GM12878 (cell line): ENCODE measurements around the gene GYS2. TPM values are rescaled to one million over a fixed set of nuclear protein-coding genes. Genes with fewer than 3 reads are reported as not detected.

ENCODE experiments used
- ATAC-seq: fragments of 200-7000 bp; cut with Tn5 transposase; 3 replicates; pipeline ENCODE4 v1.9.1; 2020; ENCODE audit warnings: mild to moderate bottlenecking, moderate library complexity
- BruUV-seq: library from RNA; stranded (reverse); fragments of 400-500 nt; replicated peaks from 2 replicates; lab custom pipeline; 2021; lab: Mats Ljungman, UMichigan
- CTCF ChIA-PET: fragments of 300-600 bp; sonication (Branson Sonifier 250); formaldehyde crosslinking; extraction: SDS; loops from one replicate; lab custom pipeline; 2021; ENCODE audit warnings: inconsistent platforms; lab: Yijun Ruan, JAX
- POLR2A ChIA-PET: fragments of 350-600 bp; formaldehyde crosslinking; extraction: SDS; loops from one replicate; lab custom pipeline; 2021; ENCODE audit warnings: inconsistent platforms; lab: Charles Lee
- RAD21 ChIA-PET: fragments of 300-600 bp; sonication (Branson Sonifier 250); formaldehyde crosslinking; loops from one replicate; lab custom pipeline; 2023; ENCODE audit warnings: antibody characterized with exemption; ENCODE audit not compliant: unreplicated experiment; lab: Charles Lee
- SMC1A ChIA-PET: fragments of 300-600 bp; sonication (Branson Sonifier 250); formaldehyde crosslinking; loops from one replicate; lab custom pipeline; 2023; ENCODE audit not compliant: unreplicated experiment, uncharacterized antibody; lab: Charles Lee
- DNase-seq: peaks from one replicate; pipeline ENCODE4 v3.0.0-alpha.2; 2011; ENCODE audit warnings: low read depth, low spot score
- FAIRE-seq: peaks from 3 replicates; lab custom pipeline; 2011; peaks lifted over from hg19 to GRCh38; lab: Jason Lieb, UNC
- H2AFZ ChIP-seq: 2 replicates; pipeline ENCODE4 v1.6.0; 2011; ENCODE audit warnings: low read depth, low read length, control low read depth; ENCODE audit not compliant: control insufficient read depth
- H3K27ac ChIP-seq: 2 replicates; pipeline ENCODE4 v1.5.1; 2011; ENCODE audit warnings: control low read depth; ENCODE audit not compliant: control insufficient read depth, insufficient read depth
- H3K27me3 ChIP-seq, 2 experiments: replicated peaks in 1 of 2; 2 replicates each; pipeline versions ENCODE4 v1.6.0 to v1.6.1; 2011; ENCODE audit warnings: low read length in 1 of 2; ENCODE audit not compliant: control insufficient read depth in 2 of 2, insufficient read depth in 2 of 2
- H3K36me3 ChIP-seq, 2 experiments: 2 replicates each; pipeline ENCODE4 v1.5.1; 2011; ENCODE audit warnings: low read length in 1 of 2; ENCODE audit not compliant: control insufficient read depth in 2 of 2, insufficient read depth in 2 of 2
- H3K4me1 ChIP-seq: 2 replicates; pipeline ENCODE4 v1.6.1; 2011; ENCODE audit warnings: mild to moderate bottlenecking, low read length, moderate library complexity, mixed read lengths; ENCODE audit not compliant: control insufficient read depth, insufficient read depth
- H3K4me2 ChIP-seq: 2 replicates; pipeline ENCODE4 v1.6.0; 2011; ENCODE audit warnings: control low read depth; ENCODE audit not compliant: control insufficient read depth, insufficient read depth
- H3K4me3 ChIP-seq: fragments of 200-600 bp; sonication (generic); 2 replicates; pipeline ENCODE4 v1.5.1; 2016
- H3K79me2 ChIP-seq: 2 replicates; pipeline ENCODE4 v1.6.0; 2011; ENCODE audit warnings: low read length; ENCODE audit not compliant: control insufficient read depth, insufficient read depth
- H3K9ac ChIP-seq: 2 replicates; pipeline ENCODE4 v1.8.0; 2011; ENCODE audit warnings: low read length, control low read depth, mixed read lengths; ENCODE audit not compliant: control insufficient read depth, insufficient read depth
- H3K9me3 ChIP-seq: replicated peaks from 3 replicates; pipeline ENCODE4 v1.5.1; 2011; ENCODE audit warnings: mild to moderate bottlenecking, low read length; ENCODE audit not compliant: control insufficient read depth, insufficient read depth
- H4K20me1 ChIP-seq: 2 replicates; pipeline ENCODE4 v1.6.0; 2011; ENCODE audit not compliant: control insufficient read depth, insufficient read depth
- BACH1 ChIP-seq: fragments of 450-650 bp; IDR thresholded peaks from 2 replicates; pipeline ENCODE4 v1.6.1; 2017; ENCODE audit warnings: mild to moderate bottlenecking, borderline replicate concordance
- JUNB ChIP-seq: IDR thresholded peaks from 2 replicates; pipeline ENCODE4 v1.6.1; 2016; ENCODE audit warnings: antibody characterized with exemption, mild to moderate bottlenecking
- TAF1 ChIP-seq: IDR thresholded peaks from 2 replicates; pipeline ENCODE4 v1.6.1; 2011; ENCODE audit warnings: mild to moderate bottlenecking, low read depth, low read length, borderline replicate concordance
- TCF3 ChIP-seq: IDR thresholded peaks from 2 replicates; pipeline ENCODE4 v1.6.1; 2012; ENCODE audit warnings: low read depth, mild to moderate bottlenecking, low read length, borderline replicate concordance; ENCODE audit not compliant: insufficient read depth
- ZNF687 ChIP-seq: fragments of 450-650 bp; IDR thresholded peaks from 2 replicates; pipeline ENCODE4 v1.6.1; 2017; ENCODE audit warnings: mild to moderate bottlenecking, moderate library complexity
- WGBS: methylation state at CpG from one replicate; pipeline ENCODE4 v1.1.6; 2016; ENCODE audit warnings: low lambda C conversion rate; ENCODE audit not compliant: insufficient replicate concordance, insufficient coverage; ENCODE audit errors: missing lambda C conversion rate; 5-methylcytosine and 5-hydroxymethylcytosine counted together
- in situ Hi-C: fragments of 300-500 bp; cut with MboI; formaldehyde crosslinking; loops from 9 replicates; pipeline ENCODE4 v1.14.3; 2018; ENCODE audit warnings: mixed read lengths
- intact Hi-C: fragments of 100-400 bp; cut with micrococcal nuclease; formaldehyde crosslinking; loops from one replicate; pipeline ENCODE4 v1.14.2; 2022; ENCODE audit not compliant: unreplicated experiment
- polyA plus RNA-seq, 11 experiments: library from polyadenylated mRNA; depleted of rRNA in 4 of 11; unstranded in 6 of 11; stranded (reverse) in 5 of 11; fragments of >200 nt; fragmentation: Nextera tagmentation in 4 of 11; fragmentation: Illumina TruSeq in 1 of 11; extraction: Ambion mirVana in 4 of 11; extraction: Trizol in 1 of 11; gene quantifications; 1 replicate in 1 of 11; 2 replicates in 10 of 11; pipeline versions ENCODE4 v1.2.1 to v1.2.3, GENCODE V29; 2011 to 2016; ENCODE audit warnings: inconsistent platforms in 2 of 11, missing spikeins in 2 of 11, low read depth in 1 of 11
- total RNA-seq, 4 experiments: library from RNA; depleted of rRNA in 3 of 4; stranded (reverse); fragments of >200 nt in 3 of 4; fragmentation: Illumina TruSeq in 1 of 4; extraction: Trizol in 1 of 4; gene quantifications; 2 replicates each; pipeline versions ENCODE4 v1.2.1 to v1.2.3, GENCODE V29; 2013 to 2021
- TF ChIP-seq, protein P1 (sequence below): fragments of 450-650 bp; IDR thresholded peaks from 2 replicates; pipeline ENCODE4 v1.6.1; 2017; ENCODE audit warnings: antibody characterized with exemption, mild to moderate bottlenecking, moderate library complexity
- TF ChIP-seq, protein P2 (sequence below): fragments of 150-350 bp; IDR thresholded peaks from 2 replicates; pipeline ENCODE4 v1.6.1; 2014; ENCODE audit warnings: mild to moderate bottlenecking, low read depth, low read length

Gene GYS2
- total and polyA plus RNA-seq, 10 of the 15 experiments (the other 5 are each of a cell fraction or from before 2014, with no cell fraction given) = not detected

GRCh38 chr12:21541773-21542172, 62.9 kb downstream of the GYS2 start:
- Histone ChIP-seq H3K79me2 (no peaks in the 10 kb centered on the region), H3K4me2 (no peak overlapping the region), H4K20me1 (no peaks in the 10 kb centered on the region), H3K9ac (no peak overlapping the region), H2AFZ (no peak overlapping the region), H3K27ac (no peak overlapping the region), H3K4me1 (no peaks in the 10 kb centered on the region), H3K36me3 (no peaks in the 10 kb centered on the region), H3K4me3 (no peak overlapping the region), H3K9me3 (no peaks in the 10 kb centered on the region), H3K27me3 (no peaks in the 10 kb centered on the region)
- no peak for ATAC-seq
- no peak for FAIRE-seq
- intact Hi-C loops (no loop called here), in situ Hi-C loops (no loop called here)
- ChIA-PET CTCF (interaction anchor here (1.1 kb wide), 1 partner anchor 10 kb away, joined by 3 read pairs; no protein-coding TSS in a partner anchor), POLR2A (no interaction called here), SMC1A (no interaction called here), RAD21 (no interaction called here)
- no peak for TF ChIP-seq TAF1
- TF ChIP-seq BACH1 = no peak
- TF ChIP-seq ZNF687 = no peak
- no peak for TF ChIP-seq JUNB
- 54% methylated on average over 6 of the region's 6 CpGs for WGBS
- BruUV-seq = no TSS peak
- DNase-seq = no peak

DNA sequence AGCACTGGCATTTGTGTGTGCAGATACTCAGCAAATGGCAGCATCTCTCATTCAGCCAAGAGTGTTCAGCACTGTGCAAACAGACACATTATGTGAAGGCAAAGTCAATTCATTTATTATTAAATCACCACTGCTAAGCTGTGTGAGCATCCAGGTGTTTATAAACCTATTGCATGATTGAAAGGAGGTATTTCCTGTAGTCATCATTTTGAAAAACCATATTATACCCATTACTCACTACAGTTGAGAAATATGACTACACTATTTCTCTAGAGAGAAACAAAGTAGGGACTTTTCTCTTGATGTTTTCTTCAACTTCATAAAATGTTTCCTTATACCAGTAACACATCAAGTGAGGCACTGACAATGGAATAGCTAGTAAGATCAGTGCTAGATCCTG, 64.8 kb downstream of the GYS2 start:
- POLR2A ChIA-PET = no interaction called here
- no peak for DNase-seq
- no peak overlapping the region for H3K4me2 ChIP-seq
- no peak for FAIRE-seq
- no peaks in the 10 kb centered on the region for H3K9me3 ChIP-seq
- no peaks in the 10 kb centered on the region for H3K27me3 ChIP-seq
- H3K27ac ChIP-seq = no peak overlapping the region
- H3K4me1 ChIP-seq = no peaks in the 10 kb centered on the region
- H4K20me1 ChIP-seq = no peaks in the 10 kb centered on the region
- ATAC-seq = peak; percentile 67
- SMC1A ChIA-PET = interaction anchor here (1.6 kb wide), 1 partner anchor 58 kb away, joined by 3 read pairs; no protein-coding TSS in a partner anchor
- no TSS peak for BruUV-seq
- CTCF ChIA-PET = no interaction called here
- H3K4me3 ChIP-seq = no peak overlapping the region
- H3K36me3 ChIP-seq = no peaks in the 10 kb centered on the region
- RAD21 ChIA-PET = no interaction called here
- H3K79me2 ChIP-seq = no peaks in the 10 kb centered on the region
- no peak overlapping the region for H3K9ac ChIP-seq
- in situ Hi-C loops = no loop called here
- no peak overlapping the region for H2AFZ ChIP-seq
- intact Hi-C loops = no loop called here
- TF ChIP-seq, protein P1, sequence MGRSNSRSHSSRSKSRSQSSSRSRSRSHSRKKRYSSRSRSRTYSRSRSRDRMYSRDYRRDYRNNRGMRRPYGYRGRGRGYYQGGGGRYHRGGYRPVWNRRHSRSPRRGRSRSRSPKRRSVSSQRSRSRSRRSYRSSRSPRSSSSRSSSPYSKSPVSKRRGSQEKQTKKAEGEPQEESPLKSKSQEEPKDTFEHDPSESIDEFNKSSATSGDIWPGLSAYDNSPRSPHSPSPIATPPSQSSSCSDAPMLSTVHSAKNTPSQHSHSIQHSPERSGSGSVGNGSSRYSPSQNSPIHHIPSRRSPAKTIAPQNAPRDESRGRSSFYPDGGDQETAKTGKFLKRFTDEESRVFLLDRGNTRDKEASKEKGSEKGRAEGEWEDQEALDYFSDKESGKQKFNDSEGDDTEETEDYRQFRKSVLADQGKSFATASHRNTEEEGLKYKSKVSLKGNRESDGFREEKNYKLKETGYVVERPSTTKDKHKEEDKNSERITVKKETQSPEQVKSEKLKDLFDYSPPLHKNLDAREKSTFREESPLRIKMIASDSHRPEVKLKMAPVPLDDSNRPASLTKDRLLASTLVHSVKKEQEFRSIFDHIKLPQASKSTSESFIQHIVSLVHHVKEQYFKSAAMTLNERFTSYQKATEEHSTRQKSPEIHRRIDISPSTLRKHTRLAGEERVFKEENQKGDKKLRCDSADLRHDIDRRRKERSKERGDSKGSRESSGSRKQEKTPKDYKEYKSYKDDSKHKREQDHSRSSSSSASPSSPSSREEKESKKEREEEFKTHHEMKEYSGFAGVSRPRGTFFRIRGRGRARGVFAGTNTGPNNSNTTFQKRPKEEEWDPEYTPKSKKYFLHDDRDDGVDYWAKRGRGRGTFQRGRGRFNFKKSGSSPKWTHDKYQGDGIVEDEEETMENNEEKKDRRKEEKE = no peak
- no peak for TF ChIP-seq TCF3
- TF ChIP-seq, protein P2, sequence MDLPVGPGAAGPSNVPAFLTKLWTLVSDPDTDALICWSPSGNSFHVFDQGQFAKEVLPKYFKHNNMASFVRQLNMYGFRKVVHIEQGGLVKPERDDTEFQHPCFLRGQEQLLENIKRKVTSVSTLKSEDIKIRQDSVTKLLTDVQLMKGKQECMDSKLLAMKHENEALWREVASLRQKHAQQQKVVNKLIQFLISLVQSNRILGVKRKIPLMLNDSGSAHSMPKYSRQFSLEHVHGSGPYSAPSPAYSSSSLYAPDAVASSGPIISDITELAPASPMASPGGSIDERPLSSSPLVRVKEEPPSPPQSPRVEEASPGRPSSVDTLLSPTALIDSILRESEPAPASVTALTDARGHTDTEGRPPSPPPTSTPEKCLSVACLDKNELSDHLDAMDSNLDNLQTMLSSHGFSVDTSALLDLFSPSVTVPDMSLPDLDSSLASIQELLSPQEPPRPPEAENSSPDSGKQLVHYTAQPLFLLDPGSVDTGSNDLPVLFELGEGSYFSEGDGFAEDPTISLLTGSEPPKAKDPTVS = no peak
